ENCODE data around the gene TSPAN9.
A peak's percentile ranks its signal among the peaks of the same experiment; 100 is the strongest.

Gene TSPAN9

GRCh38 chr12:3038166-3038565 is 39.0 kb upstream of the TSPAN9 start:
- DNase-seq (ENCODE audit: low read depth): no peak
- TF ChIP-seq CTCF (IDR thresholded peaks at IDR 0.05; ENCODE audit: low read depth, low read length): no peak
- no peak for TF ChIP-seq POLR2A (IDR thresholded peaks at IDR 0.05; ENCODE audit: extremely low read depth, insufficient read length)
- TF ChIP-seq MYC (IDR thresholded peaks at IDR 0.05; ENCODE audit: low read depth, low read length): no peak
- no peak for TF ChIP-seq MAX (IDR thresholded peaks at IDR 0.05; ENCODE audit: low read depth, low read length)
- H3K4me3 ChIP-seq (ENCODE audit: low read depth, low read length): no peak overlapping the region

- no peak for DNase-seq (ENCODE audit: low read depth)
- no peak overlapping the region for H3K4me3 ChIP-seq (ENCODE audit: low read depth, low read length)
- TF ChIP-seq CTCF (IDR thresholded peaks at IDR 0.05; ENCODE audit: low read depth, low read length) (no peak), MYC (IDR thresholded peaks at IDR 0.05; ENCODE audit: low read depth, low read length) (no peak), MAX (IDR thresholded peaks at IDR 0.05; ENCODE audit: low read depth, low read length) (no peak), POLR2A (IDR thresholded peaks at IDR 0.05; ENCODE audit: extremely low read depth, insufficient read length) (no peak)
These were observed 38.2 kb upstream of the TSPAN9 start for GRCh38 chr12:3038926-3039510.

DNA sequence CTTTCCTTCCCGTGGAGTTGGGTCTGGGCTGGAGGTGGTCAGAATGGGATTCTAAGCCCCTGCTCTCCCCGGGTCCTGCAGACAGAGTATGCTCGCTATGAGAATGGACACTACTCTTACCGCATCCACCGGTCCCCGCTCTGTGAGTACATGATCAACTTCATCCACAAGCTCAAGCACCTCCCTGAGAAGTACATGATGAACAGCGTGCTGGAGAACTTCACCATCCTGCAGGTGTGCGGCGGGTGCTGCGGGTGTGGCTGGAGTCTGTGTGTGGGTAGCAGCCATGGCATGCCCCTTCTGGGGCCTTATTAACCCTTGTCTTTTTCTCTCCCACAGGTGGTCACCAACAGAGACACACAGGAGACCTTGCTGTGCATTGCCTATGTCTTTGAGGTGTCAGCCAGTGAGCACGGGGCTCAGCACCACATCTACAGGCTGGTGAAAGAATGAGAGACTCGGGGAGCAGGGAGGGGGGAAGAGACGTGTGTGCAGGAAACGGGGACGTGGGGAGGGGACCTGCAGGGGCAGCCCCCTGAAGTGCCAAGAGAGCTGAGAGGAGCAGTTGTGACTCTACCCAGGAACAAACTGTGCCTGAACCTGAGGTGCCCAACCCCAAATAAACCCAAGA is 37.0 kb upstream of the TSPAN9 start:
- TF ChIP-seq POLR2A (IDR thresholded peaks at IDR 0.05; ENCODE audit: extremely low read depth, insufficient read length) (no peak), MAX (IDR thresholded peaks at IDR 0.05; ENCODE audit: low read depth, low read length) (no peak), MYC (IDR thresholded peaks at IDR 0.05; ENCODE audit: low read depth, low read length) (no peak), CTCF (IDR thresholded peaks at IDR 0.05; ENCODE audit: low read depth, low read length) (no peak)
- H3K4me3 ChIP-seq (ENCODE audit: low read depth, low read length): no peak overlapping the region
- DNase-seq (ENCODE audit: low read depth): no peak

GRCh38 chr12:3040663-3041544 is 36.3 kb upstream of the TSPAN9 start:
- H3K4me3 ChIP-seq (ENCODE audit: low read depth, low read length): no peak overlapping the region
- no peak for DNase-seq (ENCODE audit: low read depth)
- TF ChIP-seq POLR2A (IDR thresholded peaks at IDR 0.05; ENCODE audit: extremely low read depth, insufficient read length): no peak
- TF ChIP-seq CTCF (IDR thresholded peaks at IDR 0.05; ENCODE audit: low read depth, low read length): no peak
- TF ChIP-seq MYC (IDR thresholded peaks at IDR 0.05; ENCODE audit: low read depth, low read length): no peak
- TF ChIP-seq MAX (IDR thresholded peaks at IDR 0.05; ENCODE audit: low read depth, low read length): no peak

DNA sequence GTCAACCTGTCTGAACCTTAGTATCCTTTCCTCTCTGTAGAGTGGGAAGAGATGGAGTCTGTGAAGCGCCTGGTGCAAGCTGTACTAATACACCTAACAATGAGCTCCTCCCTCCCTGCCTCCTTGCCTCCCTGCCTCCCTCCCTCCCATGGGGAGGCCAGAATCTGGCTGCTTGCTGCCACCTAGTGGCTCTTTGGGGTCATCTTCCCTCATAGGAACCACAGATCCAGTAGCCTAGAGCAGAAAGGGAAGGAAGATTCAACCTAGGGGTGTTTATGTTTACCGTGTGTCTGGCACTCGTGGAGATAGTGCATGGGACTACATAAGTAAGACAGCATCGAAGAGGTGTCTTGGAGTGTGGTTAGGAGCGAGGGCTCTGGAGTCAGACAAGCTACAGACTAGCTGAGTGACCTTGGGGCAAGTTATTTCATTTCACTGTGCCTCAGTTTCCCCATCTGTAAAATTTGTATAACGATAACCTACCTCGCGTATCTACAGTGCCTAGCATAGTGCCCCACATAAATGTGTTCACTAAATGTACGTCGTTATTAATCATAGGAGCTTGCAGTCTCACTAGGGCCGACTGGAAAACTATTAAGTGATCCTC is 35.5 kb upstream of the TSPAN9 start:
- DNase-seq (ENCODE audit: low read depth): peak; percentile 86
- TF ChIP-seq MAX (IDR thresholded peaks at IDR 0.05; ENCODE audit: low read depth, low read length): 0 out of 2 replicates have a peak, but pooled peaks have one; percentile 16
- TF ChIP-seq CTCF (IDR thresholded peaks at IDR 0.05; ENCODE audit: low read depth, low read length): peak; percentile 75
- TF ChIP-seq MYC (IDR thresholded peaks at IDR 0.05; ENCODE audit: low read depth, low read length): no peak
- H3K4me3 ChIP-seq (ENCODE audit: low read depth, low read length): no peak overlapping the region

All from NB4 (cell line).